WTC11 (cell line): Measurements from ENCODE around the gene PABPN1L. TPM values are rescaled to one million over a fixed set of nuclear protein-coding genes. Genes with fewer than 3 reads are reported as not detected.

Source experiments
- ATAC-seq: fragments of 200-7000 bp; cut with Tn5 transposase; 2 replicates; pipeline ENCODE4 v1.10.0; 2021; ENCODE audit warnings: mild to moderate bottlenecking, moderate library complexity
- CTCF ChIA-PET: fragments of 300-600 bp; sonication (Branson Sonifier 250); formaldehyde crosslinking; loops from one replicate; lab custom pipeline; 2021; ENCODE audit warnings: antibody characterized with exemption; lab: Charles Lee
- POLR2A ChIA-PET: fragments of 350-600 bp; sonication (Branson Sonifier 250); formaldehyde crosslinking; loops from one replicate; lab custom pipeline; 2021; ENCODE audit warnings: antibody characterized with exemption; lab: Charles Lee
- DNase-seq: peaks from one replicate; pipeline ENCODE4 v3.0.0; 2021; ENCODE audit warnings: low spot score
- H3K27ac Mint-ChIP-seq: 2 replicates; pipeline ENCODE4 v1.8.0; 2021; ENCODE audit warnings: mixed read lengths
- H3K27me3 Mint-ChIP-seq: 2 replicates; pipeline ENCODE4 v1.8.0; 2021; ENCODE audit warnings: low read depth, mild to moderate bottlenecking, moderate library complexity, mixed read lengths
- H3K36me3 Mint-ChIP-seq: 2 replicates; pipeline ENCODE4 v1.8.0; 2021; ENCODE audit warnings: mixed read lengths
- H3K4me1 Mint-ChIP-seq: 2 replicates; pipeline ENCODE4 v1.8.0; 2022; ENCODE audit warnings: mixed read lengths
- H3K4me3 Mint-ChIP-seq: 2 replicates; pipeline ENCODE4 v1.8.0; 2021; ENCODE audit warnings: mild to moderate bottlenecking, moderate library complexity, mixed read lengths
- H3K9me3 Mint-ChIP-seq: 2 replicates; pipeline ENCODE4 v1.8.0; 2021; ENCODE audit warnings: mixed read lengths
- IRF2 ChIP-seq: sonication (generic); formaldehyde crosslinking; IDR thresholded peaks from 2 replicates; pipeline ENCODE4 v1.8.0; 2022; ENCODE audit warnings: low read depth, missing genetic modification reagents, borderline replicate concordance
- NFYB ChIP-seq: sonication (generic); formaldehyde crosslinking; conservative IDR thresholded peaks from 2 replicates; pipeline ENCODE4 v1.8.0; 2022; ENCODE audit warnings: low read depth, missing genetic modification reagents
- OVOL2 ChIP-seq: fragments of 250-450 bp; sonication (Bioruptor Pico); IDR thresholded peaks from 2 replicates; pipeline ENCODE4 v1.9.0; 2021; ENCODE audit warnings: mild to moderate bottlenecking, borderline replicate concordance
- RELA ChIP-seq: sonication (generic); formaldehyde crosslinking; IDR thresholded peaks from 2 replicates; pipeline ENCODE4 v1.8.1; 2022; ENCODE audit warnings: missing genetic modification reagents, mild to moderate bottlenecking, borderline replicate concordance
- TEAD4 ChIP-seq: sonication (generic); formaldehyde crosslinking; IDR thresholded peaks from 2 replicates; pipeline ENCODE4 v1.8.0; 2022; ENCODE audit warnings: mild to moderate bottlenecking, missing genetic modification reagents
- ZNF121 ChIP-seq: sonication (generic); formaldehyde crosslinking; IDR thresholded peaks from 2 replicates; pipeline ENCODE4 v1.8.0; 2023; ENCODE audit warnings: missing genetic modification reagents
- ZNF317 ChIP-seq: sonication (generic); formaldehyde crosslinking; IDR thresholded peaks from 2 replicates; pipeline ENCODE4 v1.8.1; 2023; ENCODE audit warnings: low read depth, mild to moderate bottlenecking, moderate library complexity, missing genetic modification reagents, borderline replicate concordance
- total RNA-seq: library from RNA; stranded (reverse); gene quantifications from 3 replicates; pipeline ENCODE4 v1.2.3, GENCODE V29; 2021
- TF ChIP-seq, protein P1 (sequence below): sonication (generic); formaldehyde crosslinking; IDR thresholded peaks from 2 replicates; pipeline ENCODE4 v1.8.1; 2022; ENCODE audit warnings: missing genetic modification reagents, borderline replicate concordance
- TF ChIP-seq, protein P2 (sequence below): fragments of 250-450 bp; sonication (Bioruptor Pico); IDR thresholded peaks from 2 replicates; pipeline ENCODE4 v1.9.0; 2021; ENCODE audit warnings: mild to moderate bottlenecking
- TF ChIP-seq, protein P3 (sequence below): sonication (generic); formaldehyde crosslinking; IDR thresholded peaks from 2 replicates; pipeline ENCODE4 v1.8.0; 2022; ENCODE audit warnings: mild to moderate bottlenecking, missing genetic modification reagents
- TF ChIP-seq, protein P4 (sequence below): sonication (generic); formaldehyde crosslinking; IDR thresholded peaks from 2 replicates; pipeline ENCODE4 v1.8.1; 2022; ENCODE audit warnings: low read depth, mild to moderate bottlenecking, moderate library complexity, missing genetic modification reagents, borderline replicate concordance
- TF ChIP-seq, protein P5 (sequence below): sonication (generic); formaldehyde crosslinking; IDR thresholded peaks from 2 replicates; pipeline ENCODE4 v1.8.1; 2023; ENCODE audit warnings: mild to moderate bottlenecking, moderate library complexity, missing genetic modification reagents

Gene PABPN1L
- total RNA-seq, 1 experiment from 2014 or later, result not detected

DNA sequence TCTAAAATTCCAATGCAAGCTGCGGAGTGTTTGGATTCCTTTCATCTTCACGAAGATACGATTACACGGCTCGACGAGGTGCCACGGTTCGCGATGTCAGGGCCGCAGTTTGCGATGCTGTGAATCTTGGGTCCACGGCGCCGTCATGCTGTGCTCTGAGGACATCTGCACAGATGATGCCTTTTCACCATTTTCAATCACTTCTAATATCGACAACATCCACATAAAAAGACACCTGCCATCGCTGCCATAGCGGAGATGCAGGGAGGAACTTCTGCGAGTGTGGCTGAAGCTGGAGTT is 47.9 kb downstream of the PABPN1L start (continued):
- no peak for TF ChIP-seq ZNF317 (CRISPR knock-in tag)
- TF ChIP-seq IRF2, result no peak
- TF ChIP-seq, protein P1, sequence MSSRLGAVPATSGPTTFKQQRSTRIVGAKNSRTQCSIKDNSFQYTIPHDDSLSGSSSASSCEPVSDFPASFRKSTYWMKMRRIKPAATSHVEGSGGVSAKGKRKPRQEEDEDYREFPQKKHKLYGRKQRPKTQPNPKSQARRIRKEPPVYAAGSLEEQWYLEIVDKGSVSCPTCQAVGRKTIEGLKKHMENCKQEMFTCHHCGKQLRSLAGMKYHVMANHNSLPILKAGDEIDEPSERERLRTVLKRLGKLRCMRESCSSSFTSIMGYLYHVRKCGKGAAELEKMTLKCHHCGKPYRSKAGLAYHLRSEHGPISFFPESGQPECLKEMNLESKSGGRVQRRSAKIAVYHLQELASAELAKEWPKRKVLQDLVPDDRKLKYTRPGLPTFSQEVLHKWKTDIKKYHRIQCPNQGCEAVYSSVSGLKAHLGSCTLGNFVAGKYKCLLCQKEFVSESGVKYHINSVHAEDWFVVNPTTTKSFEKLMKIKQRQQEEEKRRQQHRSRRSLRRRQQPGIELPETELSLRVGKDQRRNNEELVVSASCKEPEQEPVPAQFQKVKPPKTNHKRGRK, result no peak
- no peak for TF ChIP-seq TEAD4
- TF ChIP-seq, protein P2, sequence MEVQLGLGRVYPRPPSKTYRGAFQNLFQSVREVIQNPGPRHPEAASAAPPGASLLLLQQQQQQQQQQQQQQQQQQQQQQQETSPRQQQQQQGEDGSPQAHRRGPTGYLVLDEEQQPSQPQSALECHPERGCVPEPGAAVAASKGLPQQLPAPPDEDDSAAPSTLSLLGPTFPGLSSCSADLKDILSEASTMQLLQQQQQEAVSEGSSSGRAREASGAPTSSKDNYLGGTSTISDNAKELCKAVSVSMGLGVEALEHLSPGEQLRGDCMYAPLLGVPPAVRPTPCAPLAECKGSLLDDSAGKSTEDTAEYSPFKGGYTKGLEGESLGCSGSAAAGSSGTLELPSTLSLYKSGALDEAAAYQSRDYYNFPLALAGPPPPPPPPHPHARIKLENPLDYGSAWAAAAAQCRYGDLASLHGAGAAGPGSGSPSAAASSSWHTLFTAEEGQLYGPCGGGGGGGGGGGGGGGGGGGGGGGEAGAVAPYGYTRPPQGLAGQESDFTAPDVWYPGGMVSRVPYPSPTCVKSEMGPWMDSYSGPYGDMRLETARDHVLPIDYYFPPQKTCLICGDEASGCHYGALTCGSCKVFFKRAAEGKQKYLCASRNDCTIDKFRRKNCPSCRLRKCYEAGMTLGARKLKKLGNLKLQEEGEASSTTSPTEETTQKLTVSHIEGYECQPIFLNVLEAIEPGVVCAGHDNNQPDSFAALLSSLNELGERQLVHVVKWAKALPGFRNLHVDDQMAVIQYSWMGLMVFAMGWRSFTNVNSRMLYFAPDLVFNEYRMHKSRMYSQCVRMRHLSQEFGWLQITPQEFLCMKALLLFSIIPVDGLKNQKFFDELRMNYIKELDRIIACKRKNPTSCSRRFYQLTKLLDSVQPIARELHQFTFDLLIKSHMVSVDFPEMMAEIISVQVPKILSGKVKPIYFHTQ (CRISPR knock-in tag), result no peak
- TF ChIP-seq ZNF121 (CRISPR knock-in tag), result no peak
- TF ChIP-seq, protein P3, sequence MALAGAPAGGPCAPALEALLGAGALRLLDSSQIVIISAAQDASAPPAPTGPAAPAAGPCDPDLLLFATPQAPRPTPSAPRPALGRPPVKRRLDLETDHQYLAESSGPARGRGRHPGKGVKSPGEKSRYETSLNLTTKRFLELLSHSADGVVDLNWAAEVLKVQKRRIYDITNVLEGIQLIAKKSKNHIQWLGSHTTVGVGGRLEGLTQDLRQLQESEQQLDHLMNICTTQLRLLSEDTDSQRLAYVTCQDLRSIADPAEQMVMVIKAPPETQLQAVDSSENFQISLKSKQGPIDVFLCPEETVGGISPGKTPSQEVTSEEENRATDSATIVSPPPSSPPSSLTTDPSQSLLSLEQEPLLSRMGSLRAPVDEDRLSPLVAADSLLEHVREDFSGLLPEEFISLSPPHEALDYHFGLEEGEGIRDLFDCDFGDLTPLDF (CRISPR knock-in tag), result no peak
- TF ChIP-seq OVOL2 (CRISPR knock-in tag), result no peak

DNA sequence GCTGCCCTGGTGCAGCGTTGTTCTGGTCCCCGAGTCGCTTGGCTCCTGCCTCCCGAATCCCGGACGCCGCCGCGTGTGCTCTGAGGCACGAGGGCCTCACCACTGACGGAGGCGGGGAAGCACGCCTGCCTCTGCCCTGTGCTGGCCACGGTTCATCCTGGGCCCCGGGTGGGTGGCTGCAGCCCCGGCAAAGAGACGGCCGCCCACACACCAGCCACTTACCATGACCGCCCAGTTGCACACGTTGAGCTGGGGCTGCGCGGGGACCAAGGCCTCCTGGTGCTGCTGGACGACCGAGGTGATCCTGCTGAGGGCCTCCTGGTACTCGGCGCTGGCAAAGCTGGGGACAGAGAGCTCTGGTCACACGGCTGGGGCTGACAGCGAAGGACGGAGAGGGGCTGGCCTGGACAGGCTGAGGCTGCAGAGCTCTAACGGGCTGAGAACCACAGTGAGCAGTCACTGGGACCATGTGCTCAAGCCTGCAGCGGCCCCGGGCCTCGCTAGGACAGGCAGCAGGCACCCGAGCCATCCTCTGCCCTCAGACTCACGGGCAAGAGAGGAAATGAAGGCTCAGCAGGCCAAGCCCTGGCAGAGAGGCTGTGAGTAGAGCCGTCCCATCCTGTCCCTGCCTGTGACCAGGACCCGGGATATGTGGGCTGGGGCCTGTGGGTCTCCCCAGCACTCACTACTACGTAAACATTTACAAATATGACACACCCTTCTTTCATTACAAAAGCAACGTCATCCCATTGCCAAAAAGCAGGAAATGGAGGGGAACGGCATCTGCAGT is 48.5 kb downstream of the PABPN1L start:
- TF ChIP-seq, protein P2 (CRISPR knock-in tag), result no peak
- POLR2A ChIA-PET, result no interaction called here
- DNase-seq (no peak), ATAC-seq (no peak)
- H3K36me3 Mint-ChIP-seq, result no peaks in the 10 kb centered on the region
- no peak overlapping the region; the same call in 1 of the 2 replicates for H3K27ac Mint-ChIP-seq
- no peaks in the 10 kb centered on the region for H3K27me3 Mint-ChIP-seq
- CTCF ChIA-PET, result interaction anchor here (0.6 to 5.5 kb wide), 4 partner anchors 63 to 349 kb away, joined by 3 to 32 read pairs (median 4); no protein-coding TSS in a partner anchor
- no peak overlapping the region for H3K4me3 Mint-ChIP-seq
- H3K9me3 Mint-ChIP-seq, result no peaks in the 10 kb centered on the region
- H3K4me1 Mint-ChIP-seq, result peaks cover 4% of the 10 kb centered on the region

DNA sequence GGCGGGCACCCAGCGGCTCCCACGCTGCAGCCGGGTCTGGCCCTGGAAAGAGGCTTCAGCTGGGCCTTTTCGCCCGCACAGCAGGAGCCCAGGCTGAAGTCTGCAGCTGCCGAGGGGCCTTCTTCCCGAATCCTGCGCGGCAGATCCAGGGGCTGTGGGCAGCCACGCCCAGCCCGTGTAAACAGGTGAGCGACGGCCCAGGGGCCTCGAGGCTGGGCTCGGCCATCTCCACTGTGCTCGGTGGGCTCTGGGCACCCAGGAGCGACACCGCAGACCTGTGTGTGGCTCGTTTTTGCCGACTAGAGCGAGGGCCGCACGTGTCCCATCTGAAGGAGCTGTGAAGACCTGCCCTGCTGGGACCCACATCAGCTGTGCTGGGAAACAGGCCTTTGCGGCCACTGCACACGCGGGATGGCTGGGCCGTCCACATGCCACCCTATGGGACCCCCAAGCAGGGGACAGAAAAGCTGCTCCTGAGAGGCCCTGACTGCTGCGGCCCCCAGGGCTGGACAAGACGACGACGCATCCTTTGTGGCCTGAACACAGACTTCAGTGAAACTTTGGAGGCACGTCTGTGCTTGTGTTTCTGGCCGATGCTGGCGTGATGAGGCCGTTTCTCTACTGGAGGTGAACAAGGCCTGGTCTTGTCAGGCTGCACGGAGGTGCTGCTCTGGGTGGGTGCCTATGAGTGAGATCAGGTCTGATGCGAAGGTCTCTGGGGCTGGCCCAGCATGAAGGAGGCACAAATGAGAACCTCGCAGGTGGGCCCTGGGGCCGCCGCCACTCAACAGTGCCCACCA is 49.5 kb downstream of the PABPN1L start:
- TF ChIP-seq, protein P4, sequence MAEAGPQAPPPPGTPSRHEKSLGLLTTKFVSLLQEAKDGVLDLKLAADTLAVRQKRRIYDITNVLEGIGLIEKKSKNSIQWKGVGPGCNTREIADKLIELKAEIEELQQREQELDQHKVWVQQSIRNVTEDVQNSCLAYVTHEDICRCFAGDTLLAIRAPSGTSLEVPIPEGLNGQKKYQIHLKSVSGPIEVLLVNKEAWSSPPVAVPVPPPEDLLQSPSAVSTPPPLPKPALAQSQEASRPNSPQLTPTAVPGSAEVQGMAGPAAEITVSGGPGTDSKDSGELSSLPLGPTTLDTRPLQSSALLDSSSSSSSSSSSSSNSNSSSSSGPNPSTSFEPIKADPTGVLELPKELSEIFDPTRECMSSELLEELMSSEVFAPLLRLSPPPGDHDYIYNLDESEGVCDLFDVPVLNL (CRISPR knock-in tag), result no peak
- TF ChIP-seq RELA (CRISPR knock-in tag) (no peak), NFYB (no peak)
- TF ChIP-seq, protein P5, sequence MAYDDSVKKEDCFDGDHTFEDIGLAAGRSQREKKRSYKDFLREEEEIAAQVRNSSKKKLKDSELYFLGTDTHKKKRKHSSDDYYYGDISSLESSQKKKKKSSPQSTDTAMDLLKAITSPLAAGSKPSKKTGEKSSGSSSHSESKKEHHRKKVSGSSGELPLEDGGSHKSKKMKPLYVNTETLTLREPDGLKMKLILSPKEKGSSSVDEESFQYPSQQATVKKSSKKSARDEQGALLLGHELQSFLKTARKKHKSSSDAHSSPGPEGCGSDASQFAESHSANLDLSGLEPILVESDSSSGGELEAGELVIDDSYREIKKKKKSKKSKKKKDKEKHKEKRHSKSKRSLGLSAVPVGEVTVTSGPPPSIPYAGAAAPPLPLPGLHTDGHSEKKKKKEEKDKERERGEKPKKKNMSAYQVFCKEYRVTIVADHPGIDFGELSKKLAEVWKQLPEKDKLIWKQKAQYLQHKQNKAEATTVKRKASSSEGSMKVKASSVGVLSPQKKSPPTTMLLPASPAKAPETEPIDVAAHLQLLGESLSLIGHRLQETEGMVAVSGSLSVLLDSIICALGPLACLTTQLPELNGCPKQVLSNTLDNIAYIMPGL (CRISPR knock-in tag), result 0 out of 2 replicates have a peak, but pooled peaks have one; percentile 2
- Mint-ChIP-seq H3K4me3 (no peak overlapping the region), H3K36me3 (no peaks in the 10 kb centered on the region), H3K9me3 (no peaks in the 10 kb centered on the region), H3K27me3 (no peaks in the 10 kb centered on the region), H3K4me1 (peaks cover 4% of the 10 kb centered on the region), H3K27ac (no peak overlapping the region)
- ATAC-seq, result no peak
- ChIA-PET CTCF (interaction anchor here (1.2 to 5.5 kb wide), 6 partner anchors 10 to 401 kb away, joined by 3 to 32 read pairs (median 10); partner anchors contain the start of genes GALNS, TRAPPC2L and ZNF778), POLR2A (no interaction called here)
- no peak for DNase-seq
